ENCODE data around the gene HIRA. TPM values are rescaled to one million over a fixed set of nuclear protein-coding genes. Genes with fewer than 3 reads are reported as not detected.

HIRA gene
- total and polyA plus RNA-seq, 9 of the 15 experiments (the other 6 are each of a cell fraction or from before 2014, with no cell fraction given) = 0.96 to 132 (median 58.4) TPM

DNA sequence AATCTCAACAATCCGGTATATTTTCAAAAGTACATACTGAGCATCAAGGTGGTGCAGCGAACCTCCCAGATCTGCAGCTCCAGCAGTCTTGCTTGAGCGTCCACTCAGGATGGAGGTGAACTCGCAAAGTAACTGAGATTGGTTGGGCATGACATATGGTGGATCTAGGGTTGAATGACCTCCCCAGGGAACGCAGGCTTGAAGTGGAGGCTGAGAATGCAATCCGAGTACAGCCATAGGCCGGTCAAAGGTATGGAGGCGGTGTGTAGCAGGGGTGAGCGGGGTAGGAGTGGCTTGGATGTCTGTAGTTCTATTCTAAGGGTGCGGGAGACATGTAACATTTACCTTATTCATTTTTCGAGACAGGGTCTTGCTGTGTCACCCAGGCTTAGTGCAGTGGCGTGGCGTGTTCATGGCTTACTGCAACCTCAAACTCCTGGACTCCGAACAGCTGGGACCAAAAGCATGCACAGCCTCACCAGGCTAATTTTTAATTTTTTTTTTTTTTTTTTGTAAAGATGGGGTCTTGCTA is 16.6 kb upstream of the HIRA start (continued):
- TF ChIP-seq, protein P1, sequence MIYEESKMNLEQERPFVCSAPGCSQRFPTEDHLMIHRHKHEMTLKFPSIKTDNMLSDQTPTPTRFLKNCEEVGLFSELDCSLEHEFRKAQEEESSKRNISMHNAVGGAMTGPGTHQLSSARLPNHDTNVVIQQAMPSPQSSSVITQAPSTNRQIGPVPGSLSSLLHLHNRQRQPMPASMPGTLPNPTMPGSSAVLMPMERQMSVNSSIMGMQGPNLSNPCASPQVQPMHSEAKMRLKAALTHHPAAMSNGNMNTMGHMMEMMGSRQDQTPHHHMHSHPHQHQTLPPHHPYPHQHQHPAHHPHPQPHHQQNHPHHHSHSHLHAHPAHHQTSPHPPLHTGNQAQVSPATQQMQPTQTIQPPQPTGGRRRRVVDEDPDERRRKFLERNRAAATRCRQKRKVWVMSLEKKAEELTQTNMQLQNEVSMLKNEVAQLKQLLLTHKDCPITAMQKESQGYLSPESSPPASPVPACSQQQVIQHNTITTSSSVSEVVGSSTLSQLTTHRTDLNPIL (CRISPR knock-in tag; IDR thresholded peaks at IDR 0.05) = no peak
- TF ChIP-seq, protein P2, sequence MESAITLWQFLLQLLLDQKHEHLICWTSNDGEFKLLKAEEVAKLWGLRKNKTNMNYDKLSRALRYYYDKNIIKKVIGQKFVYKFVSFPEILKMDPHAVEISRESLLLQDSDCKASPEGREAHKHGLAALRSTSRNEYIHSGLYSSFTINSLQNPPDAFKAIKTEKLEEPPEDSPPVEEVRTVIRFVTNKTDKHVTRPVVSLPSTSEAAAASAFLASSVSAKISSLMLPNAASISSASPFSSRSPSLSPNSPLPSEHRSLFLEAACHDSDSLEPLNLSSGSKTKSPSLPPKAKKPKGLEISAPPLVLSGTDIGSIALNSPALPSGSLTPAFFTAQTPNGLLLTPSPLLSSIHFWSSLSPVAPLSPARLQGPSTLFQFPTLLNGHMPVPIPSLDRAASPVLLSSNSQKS (CRISPR knock-in tag; IDR thresholded peaks at IDR 0.05) = 0 out of 2 replicates have a peak, but pooled peaks have one; percentile 47
- TF ChIP-seq, protein P3, sequence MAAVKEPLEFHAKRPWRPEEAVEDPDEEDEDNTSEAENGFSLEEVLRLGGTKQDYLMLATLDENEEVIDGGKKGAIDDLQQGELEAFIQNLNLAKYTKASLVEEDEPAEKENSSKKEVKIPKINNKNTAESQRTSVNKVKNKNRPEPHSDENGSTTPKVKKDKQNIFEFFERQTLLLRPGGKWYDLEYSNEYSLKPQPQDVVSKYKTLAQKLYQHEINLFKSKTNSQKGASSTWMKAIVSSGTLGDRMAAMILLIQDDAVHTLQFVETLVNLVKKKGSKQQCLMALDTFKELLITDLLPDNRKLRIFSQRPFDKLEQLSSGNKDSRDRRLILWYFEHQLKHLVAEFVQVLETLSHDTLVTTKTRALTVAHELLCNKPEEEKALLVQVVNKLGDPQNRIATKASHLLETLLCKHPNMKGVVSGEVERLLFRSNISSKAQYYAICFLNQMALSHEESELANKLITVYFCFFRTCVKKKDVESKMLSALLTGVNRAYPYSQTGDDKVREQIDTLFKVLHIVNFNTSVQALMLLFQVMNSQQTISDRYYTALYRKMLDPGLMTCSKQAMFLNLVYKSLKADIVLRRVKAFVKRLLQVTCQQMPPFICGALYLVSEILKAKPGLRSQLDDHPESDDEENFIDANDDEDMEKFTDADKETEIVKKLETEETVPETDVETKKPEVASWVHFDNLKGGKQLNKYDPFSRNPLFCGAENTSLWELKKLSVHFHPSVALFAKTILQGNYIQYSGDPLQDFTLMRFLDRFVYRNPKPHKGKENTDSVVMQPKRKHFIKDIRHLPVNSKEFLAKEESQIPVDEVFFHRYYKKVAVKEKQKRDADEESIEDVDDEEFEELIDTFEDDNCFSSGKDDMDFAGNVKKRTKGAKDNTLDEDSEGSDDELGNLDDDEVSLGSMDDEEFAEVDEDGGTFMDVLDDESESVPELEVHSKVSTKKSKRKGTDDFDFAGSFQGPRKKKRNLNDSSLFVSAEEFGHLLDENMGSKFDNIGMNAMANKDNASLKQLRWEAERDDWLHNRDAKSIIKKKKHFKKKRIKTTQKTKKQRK (IDR thresholded peaks at IDR 0.05; ENCODE audit: borderline replicate concordance, low read depth, low read length) = no peak
- TF ChIP-seq ZNF766 (CRISPR knock-in tag; conservative IDR thresholded peaks at IDR 0.05) = no peak
- TF ChIP-seq EGR1 (conservative IDR thresholded peaks at IDR 0.05) = no peak
- no peak for TF ChIP-seq FOXP1 (CRISPR knock-in tag; IDR thresholded peaks at IDR 0.05)
- no peak for TF ChIP-seq BMI1 (IDR thresholded peaks at IDR 0.05; ENCODE audit: low read length)
- TF ChIP-seq ZNF717 (CRISPR knock-in tag; IDR thresholded peaks at IDR 0.05) = no peak
- TF ChIP-seq SMC3 (conservative IDR thresholded peaks at IDR 0.05; ENCODE audit: insufficient read depth, low read depth, low read length) = 0 out of 2 replicates have a peak, but pooled peaks have one; percentile 24
- no peak for TF ChIP-seq CBX8 (IDR thresholded peaks at IDR 0.05; ENCODE audit: borderline replicate concordance, extremely low read depth, low read depth, low read length, poor library complexity, severe bottlenecking)
- TF ChIP-seq CSDE1 (IDR thresholded peaks at IDR 0.05) = no peak
- peak in 1 of 2 experiments; percentile 3; a peak in 1 of 3 replicates for TF ChIP-seq CBX3 (IDR thresholded peaks at IDR 0.05; ENCODE audit: borderline replicate concordance in 1 of 2, low read length in 2 of 2)
- TF ChIP-seq POLR3A (IDR thresholded peaks at IDR 0.05; ENCODE audit: borderline replicate concordance, extremely low read depth, insufficient read depth, insufficient read length) = no peak
- TF ChIP-seq, protein P4, sequence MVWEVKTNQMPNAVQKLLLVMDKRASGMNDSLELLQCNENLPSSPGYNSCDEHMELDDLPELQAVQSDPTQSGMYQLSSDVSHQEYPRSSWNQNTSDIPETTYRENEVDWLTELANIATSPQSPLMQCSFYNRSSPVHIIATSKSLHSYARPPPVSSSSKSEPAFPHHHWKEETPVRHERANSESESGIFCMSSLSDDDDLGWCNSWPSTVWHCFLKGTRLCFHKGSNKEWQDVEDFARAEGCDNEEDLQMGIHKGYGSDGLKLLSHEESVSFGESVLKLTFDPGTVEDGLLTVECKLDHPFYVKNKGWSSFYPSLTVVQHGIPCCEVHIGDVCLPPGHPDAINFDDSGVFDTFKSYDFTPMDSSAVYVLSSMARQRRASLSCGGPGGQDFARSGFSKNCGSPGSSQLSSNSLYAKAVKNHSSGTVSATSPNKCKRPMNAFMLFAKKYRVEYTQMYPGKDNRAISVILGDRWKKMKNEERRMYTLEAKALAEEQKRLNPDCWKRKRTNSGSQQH (CRISPR knock-in tag; IDR thresholded peaks at IDR 0.05) = no peak
- no peak for TF ChIP-seq ZNF445 (CRISPR knock-in tag; IDR thresholded peaks at IDR 0.05; ENCODE audit: low read depth)
- TF ChIP-seq ZNF121 (CRISPR knock-in tag; conservative IDR thresholded peaks at IDR 0.05) = no peak
- TF ChIP-seq, protein P5, sequence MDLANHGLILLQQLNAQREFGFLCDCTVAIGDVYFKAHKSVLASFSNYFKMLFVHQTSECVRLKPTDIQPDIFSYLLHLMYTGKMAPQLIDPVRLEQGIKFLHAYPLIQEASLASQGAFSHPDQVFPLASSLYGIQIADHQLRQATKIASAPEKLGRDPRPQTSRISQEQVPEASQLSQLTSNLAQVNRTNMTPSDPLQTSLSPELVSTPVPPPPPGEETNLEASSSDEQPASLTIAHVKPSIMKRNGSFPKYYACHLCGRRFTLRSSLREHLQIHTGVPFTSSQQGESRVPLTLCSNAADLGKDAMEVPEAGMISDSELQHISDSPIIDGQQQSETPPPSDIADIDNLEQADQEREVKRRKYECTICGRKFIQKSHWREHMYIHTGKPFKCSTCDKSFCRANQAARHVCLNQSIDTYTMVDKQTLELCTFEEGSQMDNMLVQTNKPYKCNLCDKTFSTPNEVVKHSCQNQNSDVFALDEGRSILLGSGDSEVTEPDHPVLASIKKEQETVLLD (IDR thresholded peaks at IDR 0.05) = no peak; the same call in 1 of the 2 replicates
- TF ChIP-seq ZNF143 (CRISPR knock-in tag; IDR thresholded peaks at IDR 0.05) = no peak
- no peak for TF ChIP-seq CBX2 (IDR thresholded peaks at IDR 0.05; ENCODE audit: insufficient read depth, low read length, poor library complexity, severe bottlenecking)
